Neural crest cell (in vitro differentiated cells): ENCODE data around the gene MCF2L. TPM values are rescaled to one million over a fixed set of nuclear protein-coding genes. Genes with fewer than 3 reads are reported as not detected.

Experiments used
- DNase-seq: peaks from one replicate; pipeline ENCODE4 v3.0.0; 2021; ENCODE audit warnings: low read depth, mixed read lengths, low spot score
- H3K27ac Mint-ChIP-seq: one replicate; pipeline ENCODE4 v1.8.0; 2021; ENCODE audit warnings: mild to moderate bottlenecking, mixed read lengths; ENCODE audit not compliant: unreplicated experiment
- H3K27me3 Mint-ChIP-seq: 2 replicates; pipeline ENCODE4 v1.8.0; 2021; ENCODE audit warnings: low read depth, mild to moderate bottlenecking, mixed read lengths
- H3K36me3 Mint-ChIP-seq: 2 replicates; pipeline ENCODE4 v1.8.0; 2021; ENCODE audit warnings: low read depth, mild to moderate bottlenecking, mixed read lengths
- H3K4me1 Mint-ChIP-seq: 2 replicates; pipeline ENCODE4 v1.8.0; 2021; ENCODE audit warnings: mixed read lengths
- H3K4me3 Mint-ChIP-seq: one replicate; pipeline ENCODE4 v1.8.0; 2021; ENCODE audit warnings: mild to moderate bottlenecking, mixed read lengths
- H3K9me3 Mint-ChIP-seq: 2 replicates; pipeline ENCODE4 v1.8.0; 2021; ENCODE audit warnings: mixed read lengths
- total RNA-seq: library from RNA; stranded (reverse); gene quantifications from 2 replicates; pipeline ENCODE4 v1.2.1, GENCODE V29; 2021
- TF ChIP-seq, protein P1 (sequence below): fragments of 200-600 bp; sonication (generic); conservative IDR thresholded peaks from 2 replicates; pipeline ENCODE4 v1.5.0; 2021; ENCODE audit warnings: antibody characterized with exemption, mild to moderate bottlenecking

Gene MCF2L
- total RNA-seq, 1 donor from 2014 or later: 59.9 TPM

DNA sequence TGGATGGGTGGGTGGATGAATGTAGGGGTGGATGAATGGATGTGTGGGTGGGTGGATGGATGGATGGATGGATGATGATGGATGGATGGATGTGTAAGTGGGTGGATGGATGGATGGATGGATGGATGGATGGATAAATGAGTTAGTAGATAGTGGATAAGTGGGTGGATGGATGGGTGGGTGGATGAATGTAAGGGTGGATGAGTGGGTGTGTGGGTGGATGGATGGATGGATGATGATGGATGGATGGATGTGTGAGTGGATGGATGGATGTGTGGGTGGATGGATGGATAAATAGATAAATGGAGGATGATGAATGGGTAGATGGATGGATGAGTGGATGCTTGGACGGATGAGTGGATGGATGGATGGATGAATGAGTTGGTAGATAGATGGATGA, 3.2 kb downstream of the MCF2L start:
- Mint-ChIP-seq H3K4me1 (peaks cover 30% of the 10 kb centered on the region), H3K4me3 (no peak overlapping the region)

DNA sequence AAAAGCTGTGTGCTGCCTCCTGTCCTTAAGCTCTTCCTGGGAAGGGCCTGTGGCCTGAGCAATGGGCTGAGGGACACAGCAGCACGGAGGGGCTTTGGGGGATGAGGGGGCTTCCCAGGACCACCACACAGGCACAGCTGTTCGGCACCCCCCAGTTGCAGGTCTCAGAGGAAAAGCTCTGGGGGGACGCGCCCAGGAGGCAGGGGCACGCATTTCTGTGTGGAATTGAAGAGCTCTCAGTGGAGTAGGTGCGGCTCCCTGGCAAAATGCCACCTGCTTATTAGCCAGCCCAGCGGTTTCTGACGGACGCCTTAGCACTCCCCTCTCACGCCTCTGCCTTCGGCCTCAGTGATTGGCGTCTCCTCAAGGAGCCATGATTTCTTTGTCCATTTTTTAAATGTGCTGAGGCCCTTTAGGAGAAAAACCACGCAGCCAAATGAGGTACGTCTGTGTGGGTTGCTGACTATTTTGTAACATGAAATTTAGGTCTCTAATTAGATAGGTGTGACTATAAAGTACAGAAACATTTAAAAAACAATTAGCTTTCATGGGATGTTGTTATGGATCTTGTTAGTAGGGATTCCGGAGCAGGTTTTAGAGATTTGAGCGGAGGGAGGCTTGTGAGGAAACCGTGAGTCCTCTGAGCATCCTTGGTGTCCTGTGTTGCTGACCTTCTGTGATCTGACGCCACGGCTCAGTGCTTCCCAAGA, 4.0 kb downstream of the MCF2L start:
- no peak overlapping the region for H3K27ac Mint-ChIP-seq
- H3K4me3 Mint-ChIP-seq: no peak overlapping the region
- DNase-seq: no peak
- peaks cover 10% of the 10 kb centered on the region for H3K9me3 Mint-ChIP-seq
- peaks cover 35% of the 10 kb centered on the region for H3K4me1 Mint-ChIP-seq
- H3K36me3 Mint-ChIP-seq: peaks cover 14% of the 10 kb centered on the region
- TF ChIP-seq, protein P1, sequence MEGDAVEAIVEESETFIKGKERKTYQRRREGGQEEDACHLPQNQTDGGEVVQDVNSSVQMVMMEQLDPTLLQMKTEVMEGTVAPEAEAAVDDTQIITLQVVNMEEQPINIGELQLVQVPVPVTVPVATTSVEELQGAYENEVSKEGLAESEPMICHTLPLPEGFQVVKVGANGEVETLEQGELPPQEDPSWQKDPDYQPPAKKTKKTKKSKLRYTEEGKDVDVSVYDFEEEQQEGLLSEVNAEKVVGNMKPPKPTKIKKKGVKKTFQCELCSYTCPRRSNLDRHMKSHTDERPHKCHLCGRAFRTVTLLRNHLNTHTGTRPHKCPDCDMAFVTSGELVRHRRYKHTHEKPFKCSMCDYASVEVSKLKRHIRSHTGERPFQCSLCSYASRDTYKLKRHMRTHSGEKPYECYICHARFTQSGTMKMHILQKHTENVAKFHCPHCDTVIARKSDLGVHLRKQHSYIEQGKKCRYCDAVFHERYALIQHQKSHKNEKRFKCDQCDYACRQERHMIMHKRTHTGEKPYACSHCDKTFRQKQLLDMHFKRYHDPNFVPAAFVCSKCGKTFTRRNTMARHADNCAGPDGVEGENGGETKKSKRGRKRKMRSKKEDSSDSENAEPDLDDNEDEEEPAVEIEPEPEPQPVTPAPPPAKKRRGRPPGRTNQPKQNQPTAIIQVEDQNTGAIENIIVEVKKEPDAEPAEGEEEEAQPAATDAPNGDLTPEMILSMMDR: no peak
- H3K27me3 Mint-ChIP-seq: no peaks in the 10 kb centered on the region

More for the DNA sequence above, 3.2 kb downstream of the MCF2L start:
- Mint-ChIP-seq H3K27me3 (no peaks in the 10 kb centered on the region), H3K27ac (no peak overlapping the region), H3K9me3 (peaks cover 10% of the 10 kb centered on the region), H3K36me3 (peaks cover 14% of the 10 kb centered on the region)
- DNase-seq: no peak
- TF ChIP-seq, protein P1: no peak

DNA sequence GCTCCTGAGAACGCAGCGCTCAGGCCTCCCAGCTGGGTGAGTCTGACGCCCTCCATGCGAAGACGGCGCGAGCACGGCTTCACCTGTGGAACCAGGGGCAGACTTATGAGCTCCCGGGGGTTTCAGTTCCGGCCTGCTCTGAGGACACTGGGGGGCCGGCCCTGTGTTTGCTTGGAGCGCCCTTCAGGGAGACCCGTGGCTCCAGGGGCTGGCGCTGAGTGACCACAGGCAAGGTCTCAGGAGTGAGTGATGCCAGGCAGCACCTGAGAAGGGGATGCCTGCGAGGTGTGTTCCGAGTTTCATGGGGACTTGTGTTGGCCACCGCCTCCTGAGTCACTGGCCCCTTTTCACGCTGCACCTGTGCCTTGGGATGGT, 4.5 kb downstream of the MCF2L start:
- no peak for DNase-seq
- peaks cover 35% of the 10 kb centered on the region for H3K4me1 Mint-ChIP-seq
- H3K27me3 Mint-ChIP-seq: no peaks in the 10 kb centered on the region
- peaks cover 10% of the 10 kb centered on the region for H3K9me3 Mint-ChIP-seq
- no peak overlapping the region for H3K27ac Mint-ChIP-seq
- H3K36me3 Mint-ChIP-seq: peaks cover 14% of the 10 kb centered on the region
- no peak overlapping the region for H3K4me3 Mint-ChIP-seq
- TF ChIP-seq, protein P1: no peak

DNA sequence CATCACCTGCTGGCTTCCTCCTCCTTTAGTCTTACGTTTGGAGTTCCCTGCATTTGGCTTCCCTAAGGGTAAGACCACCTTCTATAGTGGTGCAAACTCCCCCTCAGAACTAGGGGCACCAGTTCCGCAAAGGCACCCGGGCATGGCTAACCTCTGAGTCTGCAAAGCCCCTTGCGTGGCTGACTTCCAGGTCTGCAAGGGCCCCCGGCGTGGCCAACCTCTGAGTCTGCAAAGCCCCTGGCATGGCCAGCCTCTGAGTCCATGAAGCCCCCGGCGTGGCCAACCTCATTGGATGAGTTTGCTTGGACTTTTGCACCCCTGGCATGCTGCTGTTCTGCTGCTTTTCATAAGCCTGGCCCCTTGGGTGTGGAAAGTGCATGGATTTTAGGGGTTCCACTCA, 5.1 kb downstream of the MCF2L start:
- no peak for DNase-seq
- Mint-ChIP-seq H3K4me1 (peaks cover 34% of the 10 kb centered on the region), H3K27ac (no peak overlapping the region), H3K36me3 (peaks cover 14% of the 10 kb centered on the region), H3K4me3 (no peak overlapping the region), H3K9me3 (peaks cover 10% of the 10 kb centered on the region), H3K27me3 (no peaks in the 10 kb centered on the region)
- TF ChIP-seq, protein P1: no peak

DNA sequence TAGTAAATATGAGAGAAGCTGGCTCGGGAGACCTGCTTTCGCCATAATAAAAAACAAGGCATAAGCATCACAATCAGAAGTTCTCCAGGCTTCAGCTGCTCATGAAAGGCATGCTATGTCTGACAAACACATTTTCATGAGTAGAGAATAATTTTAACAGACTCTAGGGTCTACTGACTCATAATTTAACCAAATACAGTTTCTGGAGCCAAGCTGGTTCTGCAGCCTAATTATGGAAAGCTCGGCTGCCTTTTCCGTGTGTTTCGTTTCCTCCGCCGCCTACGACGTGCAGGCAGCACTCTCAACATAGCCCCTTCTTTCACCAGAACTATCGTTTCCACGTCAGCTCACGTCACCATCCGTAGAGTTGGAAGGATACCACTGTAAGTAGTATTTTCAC, 5.7 kb downstream of the MCF2L start:
- Mint-ChIP-seq H3K4me1 (peaks cover 29% of the 10 kb centered on the region), H3K36me3 (peaks cover 14% of the 10 kb centered on the region), H3K27me3 (no peaks in the 10 kb centered on the region), H3K4me3 (no peak overlapping the region), H3K9me3 (peaks cover 10% of the 10 kb centered on the region), H3K27ac (no peak overlapping the region)
- TF ChIP-seq, protein P1: no peak
- no peak for DNase-seq
